Psoas muscle (tissue), 8 donors: Measurements from ENCODE around the gene GRIP2. TPM values are rescaled to one million over a fixed set of nuclear protein-coding genes. Genes with fewer than 3 reads are reported as not detected.

Source experiments
- ATAC-seq, 4 donors: fragments of 200-7000 bp; cut with Tn5 transposase; one replicate each; pipeline ENCODE4 v1.9.1; 2020; ENCODE audit warnings: moderate library complexity in 3 of 4, mild to moderate bottlenecking in 2 of 4
- DNase-seq, 2 donors: peaks; one replicate each; pipeline ENCODE4 v3.0.0-alpha.2; 2020
- H3K27ac ChIP-seq: fragments of 200-600 bp; one replicate; pipeline ENCODE4 v1.8.0; 2022
- H3K27me3 ChIP-seq, 3 donors: fragments of 200-600 bp in 1 of 3; one replicate each; pipeline versions ENCODE4 v1.6.1 to v1.8.0; 2013 to 2022; ENCODE audit warnings: low read length in 2 of 3, mild to moderate bottlenecking in 2 of 3, moderate library complexity in 1 of 3; ENCODE audit not compliant: insufficient read depth in 3 of 3
- H3K36me3 ChIP-seq, 2 donors: fragments of 200-600 bp in 1 of 2; one replicate each; pipeline versions ENCODE4 v1.6.1 to v1.8.0; 2013 to 2022; ENCODE audit warnings: low read depth in 1 of 2, mild to moderate bottlenecking in 1 of 2, moderate library complexity in 1 of 2; ENCODE audit not compliant: insufficient read depth in 1 of 2
- H3K4me1 ChIP-seq: fragments of 200-600 bp; one replicate; pipeline ENCODE4 v1.8.0; 2022
- H3K4me3 ChIP-seq: fragments of 200-600 bp; one replicate; pipeline ENCODE4 v1.8.0; 2022; ENCODE audit warnings: mild to moderate bottlenecking
- H3K9me3 ChIP-seq: fragments of 200-600 bp; one replicate; pipeline ENCODE4 v1.8.0; 2022
- WGBS, 3 donors: extraction: QIAGEN DNeasy Blood & Tissue Kit; methylation state at CpG; one replicate each; pipeline versions ENCODE4 v1.1.6 to v1.1.7; 2013; 5-methylcytosine and 5-hydroxymethylcytosine counted together
- intact Hi-C, 2 donors: fragments of 100-400 bp; cut with DNase I; formaldehyde crosslinking; loops; one replicate each; pipeline versions ENCODE4 v1.11.0 to v1.14.2; 2022
- polyA plus RNA-seq, 3 donors: library from polyadenylated mRNA; stranded (reverse); fragments of 200-250 nt; gene quantifications; one replicate each; pipeline ENCODE4 v1.2.3, GENCODE V29; 2013
- total RNA-seq, 4 donors: library from RNA; stranded (reverse); fragmentation: NEBNext Ultra II Directional in 2 of 4; extraction: Animal tissue kit (Norgen Biotek cat#: 25700) in 2 of 4; gene quantifications; one replicate each; pipeline versions ENCODE4 v1.2.1 to v1.2.4, GENCODE V29; 2021 to 2023
- TF ChIP-seq, protein P1 (sequence below): fragments of 200-600 bp; IDR thresholded peaks from one replicate; pipeline ENCODE4 v1.8.0; 2022; ENCODE audit warnings: antibody characterized with exemption
- donor health status: healthy with polysubstance abuse.
- donor health status: DM: no; HTN: no; CAD: no; lungs with moderate emphysema.
- donor health status: Bipolar disorder and iron deficiency.
- donor health status: healthy.
- donor health status: DM: yes; HTN: yes; CAD: no.
- donor health status: DM: no; HTN: no; CAD: no.
- donor health status: DM: no; HTN: no; CAD: no.
- donor health status: DM: yes; HTN: yes; CAD: no.

Gene GRIP2
- total and polyA plus RNA-seq, 7 donors: 2.2 to 37.4 (median 24.9) TPM

DNA sequence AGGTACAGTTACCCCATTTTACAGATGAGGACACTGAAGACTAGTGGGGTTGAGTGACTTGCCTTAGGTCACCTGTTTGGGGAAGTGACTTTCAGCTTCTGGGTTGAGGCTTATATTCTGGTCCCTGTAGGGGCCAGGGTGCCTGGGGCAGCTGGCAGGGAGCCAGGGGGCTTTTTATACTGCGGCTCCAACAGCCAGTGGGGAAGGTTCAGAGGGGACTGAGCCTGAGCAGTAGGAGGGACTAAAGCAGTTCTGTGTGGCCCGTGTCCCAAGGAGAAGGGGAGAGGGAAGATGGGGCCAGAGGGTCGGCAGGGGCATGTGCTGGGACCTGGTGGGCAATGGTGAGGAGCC lies 100.0 kb downstream of the GRIP2 start:
- intact Hi-C loops: no loop called here
- Histone ChIP-seq H3K4me1 (peaks cover 55% of the 10 kb centered on the region), H3K27ac (no peak overlapping the region)

DNA sequence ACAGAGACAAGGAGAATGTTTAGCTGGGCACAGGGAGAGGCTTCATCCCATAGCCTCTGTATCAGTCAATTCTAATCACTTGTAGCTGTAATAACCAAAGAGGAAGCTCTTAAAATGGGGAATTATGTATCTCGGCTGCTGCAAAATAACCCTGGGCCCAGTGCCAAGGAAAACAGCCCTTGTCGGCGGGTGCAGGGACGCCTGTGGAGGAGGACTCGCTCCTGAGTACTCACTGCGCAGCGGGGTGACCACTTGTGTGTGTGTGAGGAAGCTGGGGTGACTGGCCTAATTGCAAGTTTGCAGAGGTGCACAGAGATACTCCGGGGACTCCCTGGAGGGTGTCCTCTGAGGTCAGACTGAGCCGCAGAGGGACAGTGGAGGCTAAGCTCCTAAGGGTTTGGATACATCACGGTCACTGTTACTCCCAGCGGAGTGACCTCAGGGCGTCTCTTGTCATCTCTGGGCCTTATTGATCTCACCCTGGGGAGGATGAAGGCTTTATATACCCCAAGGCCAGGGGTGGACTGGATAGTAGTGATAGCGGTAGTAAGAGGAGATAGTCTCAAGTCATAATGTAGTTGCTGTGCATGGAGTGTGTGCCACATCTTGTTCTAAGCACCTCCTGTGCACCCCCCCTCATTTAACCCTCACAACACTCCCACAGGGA lies 100.5 kb downstream of the GRIP2 start:
- Histone ChIP-seq H3K9me3 (no peaks in the 10 kb centered on the region), H3K4me3 (no peak overlapping the region), H3K27ac (peak overlapping the region; percentile 20), H3K27me3 (no peaks in the 10 kb centered on the region), H3K36me3 (peaks cover 0 to 15% of the 10 kb centered on the region in 2 donors), H3K4me1 (peaks cover 60% of the 10 kb centered on the region)
- TF ChIP-seq, protein P1, sequence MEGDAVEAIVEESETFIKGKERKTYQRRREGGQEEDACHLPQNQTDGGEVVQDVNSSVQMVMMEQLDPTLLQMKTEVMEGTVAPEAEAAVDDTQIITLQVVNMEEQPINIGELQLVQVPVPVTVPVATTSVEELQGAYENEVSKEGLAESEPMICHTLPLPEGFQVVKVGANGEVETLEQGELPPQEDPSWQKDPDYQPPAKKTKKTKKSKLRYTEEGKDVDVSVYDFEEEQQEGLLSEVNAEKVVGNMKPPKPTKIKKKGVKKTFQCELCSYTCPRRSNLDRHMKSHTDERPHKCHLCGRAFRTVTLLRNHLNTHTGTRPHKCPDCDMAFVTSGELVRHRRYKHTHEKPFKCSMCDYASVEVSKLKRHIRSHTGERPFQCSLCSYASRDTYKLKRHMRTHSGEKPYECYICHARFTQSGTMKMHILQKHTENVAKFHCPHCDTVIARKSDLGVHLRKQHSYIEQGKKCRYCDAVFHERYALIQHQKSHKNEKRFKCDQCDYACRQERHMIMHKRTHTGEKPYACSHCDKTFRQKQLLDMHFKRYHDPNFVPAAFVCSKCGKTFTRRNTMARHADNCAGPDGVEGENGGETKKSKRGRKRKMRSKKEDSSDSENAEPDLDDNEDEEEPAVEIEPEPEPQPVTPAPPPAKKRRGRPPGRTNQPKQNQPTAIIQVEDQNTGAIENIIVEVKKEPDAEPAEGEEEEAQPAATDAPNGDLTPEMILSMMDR: no peak
- peak; percentile 70 to 80 for DNase-seq
- intact Hi-C loops: no loop called here
- no peak for ATAC-seq
- 51 to 55% (median 54%) methylated on average over 13 of the region's 13 CpGs for WGBS, 3 donors

More for the DNA sequence above, 100.0 kb downstream of the GRIP2 start:
- WGBS, 3 donors: 68 to 76% (median 69%) methylated on average over 3 of the region's 3 CpGs
- H3K9me3 ChIP-seq: no peaks in the 10 kb centered on the region
- DNase-seq (no peak), ATAC-seq (no peak)
- no peaks in the 10 kb centered on the region for H3K27me3 ChIP-seq
- no peak overlapping the region for H3K4me3 ChIP-seq
- TF ChIP-seq, protein P1: no peak
- peaks cover 0 to 15% of the 10 kb centered on the region in 2 donors for H3K36me3 ChIP-seq

Other genes with a start within 250 kb of the GRIP2 start
- 100 to 1,000 TPM in 1 of 4 donors, 10 to 100 TPM in 3; 10.3 to 104 (median 34.7) TPM for gene SLC6A6, start 137.7 kb downstream of the GRIP2 start, total RNA-seq
- gene SLC6A6, start 137.7 kb downstream of the GRIP2 start, polyA plus RNA-seq: 10 to 100 TPM; 12.6 to 76.1 (median 52.8) TPM
- gene CCDC174, start 111.4 kb upstream of the GRIP2 start, total RNA-seq: 10 to 100 TPM; 11.6 to 24.1 (median 13.4) TPM
- 10 to 100 TPM; 10.6 to 22.6 (median 18.9) TPM for gene CCDC174, start 111.4 kb upstream of the GRIP2 start, polyA plus RNA-seq
- under 1 TPM in 3 of 4 donors, not detected in 1; 0.06 to 0.38 (median 0.10) TPM for gene C3orf20, start 134.8 kb upstream of the GRIP2 start, total RNA-seq
- under 1 TPM in 2 of 3 donors, not detected in 1; 0.01 to 0.09 TPM for gene C3orf20, start 134.8 kb upstream of the GRIP2 start, polyA plus RNA-seq